ENCODE results near the gene TMEM74B.

- TF ChIP-seq EZH2 (IDR thresholded peaks at IDR 0.05; ENCODE audit: low read length, unreplicated experiment) (no peak), CTCF (conservative IDR thresholded peaks at IDR 0.05; ENCODE audit: low read depth, low read length) (no peak)
These were observed 6.1 kb upstream of the TMEM74B start for GRCh38 chr20:1190847-1191246.

All from PC-3 (cell line).